ENCODE data around the gene CFAP46.
"Not testable (repeated sequence)": the region's sequence is repeated elsewhere in the genome, so short reads cannot be mapped to it uniquely, and the experiment has no call there.

CFAP46 gene

GRCh38 chr10:132802694-132803320 lies 139.6 kb downstream of the CFAP46 start:
- no peak for DNase-seq

DNA sequence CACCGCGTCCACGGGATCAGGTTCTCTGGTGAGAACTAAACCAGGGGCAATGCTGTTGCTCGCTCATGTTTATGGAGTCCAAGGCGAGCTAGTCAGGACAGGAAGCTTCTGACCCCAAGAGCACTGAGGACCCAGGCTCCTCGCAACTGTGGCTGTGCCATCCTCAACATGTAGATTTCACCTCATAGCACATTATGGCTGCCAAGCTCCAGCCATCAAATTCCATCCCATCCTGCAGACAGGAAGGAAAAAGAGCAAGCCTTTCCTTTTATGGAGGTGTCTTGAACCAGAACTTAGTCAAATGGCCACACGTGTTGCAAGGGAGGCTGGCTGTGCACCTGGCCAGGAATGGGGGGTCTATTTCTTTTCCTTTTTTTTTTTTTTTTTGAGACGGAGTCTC lies 140.3 kb downstream of the CFAP46 start:
- DNase-seq, result no peak

GRCh38 chr10:132799865-132800264 lies 142.5 kb downstream of the CFAP46 start:
- DNase-seq, result no peak

DNA sequence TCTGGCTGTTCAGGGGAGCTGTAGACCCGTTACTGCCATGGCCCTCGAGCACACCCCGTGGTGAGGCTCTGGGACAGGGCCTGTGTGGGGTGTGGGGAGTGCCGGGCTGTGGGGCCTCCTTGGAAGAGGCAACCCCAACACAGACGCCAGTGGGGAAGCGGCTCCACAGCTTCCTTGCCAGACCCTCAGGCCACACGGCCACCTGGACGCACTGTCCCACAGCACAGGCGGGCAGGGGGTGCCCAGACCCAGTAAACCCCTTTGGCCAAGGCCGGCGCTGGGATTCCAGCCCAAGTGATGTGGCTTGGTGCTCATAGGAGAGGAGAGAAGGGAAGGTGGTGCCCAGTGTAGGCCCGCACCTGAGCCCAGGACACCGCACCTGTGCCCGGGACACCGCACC lies 143.5 kb downstream of the CFAP46 start:
- DNase-seq, result no peak

DNA sequence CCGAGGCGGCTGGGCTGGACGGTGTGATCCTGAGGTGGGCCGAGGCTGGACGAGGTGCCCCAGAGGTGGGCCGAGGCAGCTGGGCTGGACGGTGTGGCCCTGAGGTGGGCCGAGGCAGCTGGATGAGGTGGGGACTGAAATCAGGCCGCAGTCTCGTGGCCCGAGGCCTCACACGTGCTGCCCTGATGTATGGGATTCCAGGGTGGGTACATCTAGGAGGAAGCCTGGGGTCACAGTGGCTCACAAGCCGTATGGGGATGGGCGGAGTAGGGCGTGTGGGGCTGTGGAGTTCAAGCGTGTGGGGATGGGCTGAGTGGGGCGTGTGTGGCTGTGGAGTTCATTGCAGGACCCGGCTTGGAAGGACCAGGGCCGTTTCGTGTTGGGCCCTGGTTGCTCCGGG lies 144.0 kb downstream of the CFAP46 start:
- DNase-seq, result no peak

GRCh38 chr10:132797986-132798385 lies 144.4 kb downstream of the CFAP46 start:
- not testable (repeated sequence) for DNase-seq

DNA sequence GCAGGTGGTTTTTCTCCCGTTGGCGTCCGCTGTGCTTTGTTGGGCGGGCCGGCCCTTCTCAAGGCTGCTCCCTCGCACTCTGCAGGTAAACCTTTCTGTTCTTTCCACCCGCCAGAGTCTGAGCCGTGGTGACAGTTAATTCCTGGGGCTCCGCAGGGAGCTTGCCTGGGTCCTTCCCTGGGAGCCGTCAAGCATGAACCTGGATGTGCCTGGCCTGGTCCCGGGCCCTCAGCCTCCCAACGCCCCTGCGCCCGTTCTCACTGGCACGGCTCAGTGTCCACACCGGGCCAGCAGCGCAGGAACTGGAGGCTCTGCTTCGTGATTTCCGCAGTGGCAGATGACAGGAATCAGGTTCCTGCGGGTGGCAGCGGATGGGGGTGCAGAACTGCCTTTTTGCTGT lies 145.5 kb downstream of the CFAP46 start:
- no peak for DNase-seq

GRCh38 chr10:132793871-132794849 lies 148.2 kb downstream of the CFAP46 start:
- no peak for DNase-seq

GRCh38 chr10:132793213-132793612 lies 149.2 kb downstream of the CFAP46 start:
- DNase-seq, result no peak

DNA sequence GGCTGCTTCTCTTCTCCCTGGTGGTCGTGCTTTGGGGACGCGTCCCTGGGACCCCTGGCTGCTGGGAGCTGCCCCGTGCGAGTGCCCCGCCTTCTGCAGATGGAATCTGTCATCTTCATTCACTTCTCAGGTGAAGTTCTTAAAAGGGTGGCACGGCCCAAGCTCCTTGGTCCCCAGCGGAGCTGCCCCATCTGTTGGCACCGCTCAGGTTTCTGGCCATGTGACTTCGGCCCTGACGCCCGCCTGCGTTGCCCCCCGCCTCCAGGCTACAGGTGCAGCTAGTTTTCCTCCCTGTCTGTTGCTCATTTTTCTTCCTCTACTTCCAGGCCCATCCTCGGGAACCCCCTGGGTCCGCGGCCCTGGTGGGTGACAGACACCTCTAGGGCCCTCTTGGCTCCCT lies 149.6 kb downstream of the CFAP46 start:
- no peak for DNase-seq

GRCh38 chr10:132792099-132792498 lies 150.3 kb downstream of the CFAP46 start:
- not testable (repeated sequence) for DNase-seq

GRCh38 chr10:132790934-132791829 lies 151.2 kb downstream of the CFAP46 start:
- no peak for DNase-seq

DNA sequence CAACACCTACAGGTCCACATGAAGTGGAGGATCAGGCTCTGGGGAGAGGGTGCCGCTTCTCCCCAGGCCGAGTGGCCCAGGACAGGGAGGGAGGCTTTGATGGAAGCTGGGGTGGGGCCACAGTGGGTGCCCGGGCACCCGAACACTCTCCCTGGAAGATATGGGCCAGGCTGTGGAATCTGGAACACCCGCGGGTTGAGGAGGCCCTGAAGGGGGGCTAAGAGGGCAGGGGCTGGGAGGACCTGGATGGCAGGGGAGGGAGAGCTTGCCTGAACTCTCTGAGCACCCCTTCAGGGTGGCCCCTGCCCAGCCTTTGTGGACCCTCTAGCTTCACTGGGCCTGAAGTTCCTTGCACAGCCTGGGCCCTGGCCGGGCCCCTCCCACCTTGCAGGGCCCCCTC lies 151.9 kb downstream of the CFAP46 start:
- DNase-seq, result no peak

GRCh38 chr10:132789659-132790148 lies 152.7 kb downstream of the CFAP46 start:
- DNase-seq, result no peak

DNA sequence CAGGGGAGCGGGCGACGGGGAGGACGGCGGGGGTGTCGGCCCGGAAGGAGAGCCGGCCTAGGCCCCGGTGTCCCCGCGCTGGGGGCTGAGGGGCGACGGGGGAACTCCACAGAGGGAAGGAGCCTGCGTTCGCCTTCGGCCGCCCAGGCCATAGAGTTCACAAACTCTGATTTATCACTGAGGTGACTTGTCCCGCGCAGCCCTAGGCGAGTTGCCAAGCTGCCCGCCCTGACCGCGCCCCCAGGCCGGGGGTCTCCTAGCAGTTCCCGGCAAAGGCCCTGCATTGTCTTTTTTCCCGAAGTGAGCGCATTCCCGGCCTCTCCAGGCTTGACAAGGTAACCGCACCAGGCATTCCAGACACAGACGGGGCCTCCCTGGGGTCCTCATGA lies 153.5 kb downstream of the CFAP46 start:
- no peak for DNase-seq

DNA sequence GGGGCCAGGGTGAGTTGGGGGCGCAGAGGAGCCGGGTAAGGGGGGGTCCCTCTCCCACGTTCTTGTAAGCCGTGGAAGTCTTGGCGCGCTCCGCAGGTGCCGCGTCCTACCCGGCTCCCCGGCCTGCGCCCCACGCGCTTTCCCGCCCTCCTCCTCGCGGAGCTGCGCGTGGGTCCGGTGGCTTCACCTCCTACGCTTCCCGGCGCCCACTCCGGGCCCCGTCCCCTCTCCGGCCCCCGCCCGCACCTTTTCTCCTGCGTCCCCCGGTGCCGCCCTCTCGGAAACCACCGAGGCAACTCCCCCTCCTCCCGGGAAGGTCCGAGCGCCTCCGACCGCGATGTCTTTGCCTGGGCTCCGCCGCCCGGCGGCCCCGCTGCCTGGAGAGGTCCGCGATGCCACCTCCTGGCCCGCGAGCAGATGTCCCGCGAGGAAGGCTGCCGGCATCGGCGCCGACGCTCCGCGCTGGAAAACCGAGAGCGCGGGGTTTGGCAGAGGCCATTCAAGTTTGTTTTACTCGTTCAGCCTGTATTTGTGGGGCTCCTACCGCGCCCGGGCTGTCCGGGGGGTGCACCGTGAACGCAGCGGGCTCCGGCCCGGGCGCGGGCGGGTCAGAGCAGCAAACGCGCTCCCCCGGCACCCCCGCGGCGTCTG lies 154.1 kb downstream of the CFAP46 start:
- no peak for DNase-seq

DNA sequence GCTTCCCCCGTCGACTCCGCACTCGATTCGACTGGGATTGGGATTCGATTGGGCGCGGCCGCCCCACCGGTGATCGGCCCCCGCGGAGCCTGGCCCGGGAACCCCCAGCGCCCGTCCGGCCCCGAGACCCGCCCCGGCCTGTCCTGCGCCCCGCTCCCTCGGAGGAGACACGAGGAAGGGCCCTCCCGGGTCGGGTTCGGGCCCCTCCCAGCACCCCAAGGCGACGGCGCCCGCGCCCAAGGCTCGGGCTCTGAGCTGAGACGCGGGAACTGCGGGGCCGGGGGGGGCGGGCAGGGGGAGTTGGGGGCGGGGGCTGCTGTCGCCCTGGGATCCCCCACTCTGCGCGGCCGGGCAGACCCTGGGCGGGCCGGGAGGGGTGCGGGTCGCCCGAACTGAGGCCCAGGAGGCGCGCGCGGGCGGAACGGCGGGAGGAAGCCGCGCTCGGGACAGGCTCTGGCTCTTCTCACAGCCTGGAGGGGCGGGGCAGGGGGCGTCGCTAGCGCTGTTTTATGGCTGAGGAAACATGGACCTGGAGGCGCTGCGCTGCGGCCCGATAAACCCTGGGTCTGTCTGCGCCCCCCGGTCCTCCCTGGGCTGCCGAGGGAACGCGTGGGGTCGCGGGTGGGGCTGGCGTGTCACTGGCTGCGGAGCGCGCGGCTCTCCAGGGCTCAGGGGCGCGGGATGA lies 154.7 kb downstream of the CFAP46 start:
- no peak for DNase-seq

GRCh38 chr10:132786884-132787494 lies 155.4 kb downstream of the CFAP46 start:
- no peak for DNase-seq

DNA sequence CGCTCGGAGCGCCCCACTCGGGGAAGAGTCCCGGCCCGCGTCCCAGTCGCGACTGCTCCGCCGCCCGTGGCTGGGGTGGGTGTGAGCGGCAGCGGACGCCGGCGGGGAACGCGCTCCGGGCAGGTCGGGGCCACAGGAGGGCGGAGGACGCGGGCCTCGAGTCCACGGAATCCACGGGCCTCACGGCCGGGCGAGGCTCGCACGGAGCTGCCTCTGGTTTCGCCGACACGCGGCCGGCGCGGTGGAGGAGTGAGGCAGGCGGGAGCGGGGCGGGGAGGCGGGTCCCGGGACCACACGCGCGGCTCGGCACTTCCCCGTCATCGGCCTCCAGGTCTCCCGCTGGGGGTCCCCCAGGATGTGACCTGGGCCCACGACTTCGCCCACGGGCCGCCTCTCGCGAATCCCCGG lies 155.9 kb downstream of the CFAP46 start:
- DNase-seq, result no peak

DNA sequence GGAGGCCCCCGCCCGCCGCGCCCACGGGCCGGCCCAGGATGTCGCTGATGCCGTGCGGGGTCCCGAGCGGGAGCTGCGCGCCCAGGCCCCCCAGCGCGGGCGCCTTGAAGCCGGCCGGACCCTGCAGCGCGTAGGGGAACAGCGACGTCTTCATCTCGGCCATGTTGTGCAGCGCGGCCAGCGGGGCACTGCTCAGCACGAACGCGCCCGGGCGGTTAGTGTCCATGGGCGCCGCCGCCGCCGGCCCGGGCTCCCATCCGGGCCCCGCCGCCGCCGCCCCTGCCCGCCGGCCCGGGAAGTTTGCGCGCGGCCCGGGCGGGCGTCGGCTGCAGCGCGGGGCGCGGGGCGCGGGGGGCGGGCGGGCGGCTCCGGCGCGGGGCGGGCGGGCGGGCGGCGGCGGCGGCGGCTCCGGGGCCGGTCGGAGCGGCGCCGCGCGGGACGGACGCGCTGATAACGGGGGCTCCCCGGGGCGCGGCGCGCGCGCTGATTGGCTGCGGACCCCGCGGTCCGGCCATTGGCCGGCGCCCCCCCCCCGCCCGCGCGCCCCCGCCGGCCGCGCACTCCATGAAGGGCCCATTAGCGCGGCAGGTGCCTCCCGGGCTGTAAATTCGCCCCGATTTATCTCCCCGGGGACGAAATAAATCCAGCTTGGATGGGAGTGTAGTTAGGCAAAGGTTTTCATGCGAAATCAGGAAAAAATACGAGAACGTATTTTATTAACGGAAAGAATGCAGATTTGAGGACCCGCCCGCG lies 156.5 kb downstream of the CFAP46 start, which contains the start of gene NKX6-2:
Gene NKX6-2, minus strand, starts transcription at position 425 of the 753 bp plus-strand sequence. Its CDS starts 199 bp downstream, at position 226.
- no peak for DNase-seq
